ENCODE measurements around the gene NOS2. TPM values are rescaled to one million over a fixed set of nuclear protein-coding genes. Genes with fewer than 3 reads are reported as not detected.
"Not testable (repeated sequence)": the region's sequence is repeated elsewhere in the genome, so short reads cannot be mapped to it uniquely, and the experiment has no call there.

NOS2 gene
- total RNA-seq, 1 donor from 2014 or later = 0.09 TPM

DNA sequence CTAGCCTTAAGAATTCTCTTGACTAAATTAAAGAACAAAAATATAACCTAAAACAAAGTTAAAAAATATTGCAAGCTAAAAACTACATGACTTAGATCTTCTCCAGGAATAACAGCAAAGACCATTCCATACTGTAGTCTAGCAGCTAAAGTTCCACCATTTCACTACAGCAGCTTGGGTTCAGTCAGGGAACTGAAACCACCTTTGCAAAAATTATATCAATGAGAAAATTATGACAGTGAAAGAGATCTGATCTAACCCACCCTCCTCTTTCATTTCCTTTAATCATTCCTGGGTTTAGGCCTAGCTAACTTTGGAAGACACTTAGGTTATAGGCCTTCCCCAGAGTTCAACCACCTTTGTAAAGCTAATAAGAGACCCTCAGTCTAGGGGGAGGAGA is 36.3 kb upstream of the NOS2 start:
- Mint-ChIP-seq H3K36me3 (ENCODE audit: low read depth, unreplicated experiment) (no peaks in the 10 kb centered on the region), H3K27me3 (ENCODE audit: low read depth, unreplicated experiment) (peaks cover 8% of the 10 kb centered on the region)

GRCh38 chr17:27834571-27834970 is 34.2 kb upstream of the NOS2 start:
- Histone ChIP-seq H3K9ac (ENCODE audit: low read length) (no peak overlapping the region), H2AFZ (ENCODE audit: low read depth, low read length) (no peak overlapping the region), H3K9me3 (ENCODE audit: insufficient read depth, low read depth, low read length) (no peaks in the 10 kb centered on the region), H3K27ac (ENCODE audit: low read depth, low read length) (no peak overlapping the region), H4K20me1 (ENCODE audit: insufficient read depth, low read length) (no peaks in the 10 kb centered on the region), H3K27me3 (ENCODE audit: insufficient read depth, low read length) (peaks cover 6% of the 10 kb centered on the region), H3K79me2 (ENCODE audit: insufficient read depth, low read length) (no peaks in the 10 kb centered on the region), H3K4me3 (ENCODE audit: insufficient read depth, low read depth, low read length) (no peak overlapping the region), H3K4me1 (ENCODE audit: insufficient read depth, low read length) (no peaks in the 10 kb centered on the region), H3K36me3 (ENCODE audit: insufficient read depth, low read length) (no peaks in the 10 kb centered on the region), H3K4me2 (ENCODE audit: low read length) (no peak overlapping the region)
- Mint-ChIP-seq H3K4me3 (ENCODE audit: unreplicated experiment) (no peak overlapping the region), H3K4me1 (ENCODE audit: low read depth, unreplicated experiment) (no peaks in the 10 kb centered on the region), H3K27ac (ENCODE audit: unreplicated experiment) (no peak overlapping the region), H3K9me3 (ENCODE audit: unreplicated experiment) (peaks cover 4% of the 10 kb centered on the region), H3K27me3 (ENCODE audit: low read depth, unreplicated experiment) (peaks cover 8% of the 10 kb centered on the region), H3K36me3 (ENCODE audit: low read depth, unreplicated experiment) (no peaks in the 10 kb centered on the region)
- DNase-seq (ENCODE audit: low read depth) (no peak), FAIRE-seq (no peak)
- TF ChIP-seq, protein P1, sequence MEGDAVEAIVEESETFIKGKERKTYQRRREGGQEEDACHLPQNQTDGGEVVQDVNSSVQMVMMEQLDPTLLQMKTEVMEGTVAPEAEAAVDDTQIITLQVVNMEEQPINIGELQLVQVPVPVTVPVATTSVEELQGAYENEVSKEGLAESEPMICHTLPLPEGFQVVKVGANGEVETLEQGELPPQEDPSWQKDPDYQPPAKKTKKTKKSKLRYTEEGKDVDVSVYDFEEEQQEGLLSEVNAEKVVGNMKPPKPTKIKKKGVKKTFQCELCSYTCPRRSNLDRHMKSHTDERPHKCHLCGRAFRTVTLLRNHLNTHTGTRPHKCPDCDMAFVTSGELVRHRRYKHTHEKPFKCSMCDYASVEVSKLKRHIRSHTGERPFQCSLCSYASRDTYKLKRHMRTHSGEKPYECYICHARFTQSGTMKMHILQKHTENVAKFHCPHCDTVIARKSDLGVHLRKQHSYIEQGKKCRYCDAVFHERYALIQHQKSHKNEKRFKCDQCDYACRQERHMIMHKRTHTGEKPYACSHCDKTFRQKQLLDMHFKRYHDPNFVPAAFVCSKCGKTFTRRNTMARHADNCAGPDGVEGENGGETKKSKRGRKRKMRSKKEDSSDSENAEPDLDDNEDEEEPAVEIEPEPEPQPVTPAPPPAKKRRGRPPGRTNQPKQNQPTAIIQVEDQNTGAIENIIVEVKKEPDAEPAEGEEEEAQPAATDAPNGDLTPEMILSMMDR (IDR thresholded peaks at IDR 0.05; ENCODE audit: insufficient read depth, low read depth, low read length) = no peak
- no peak for TF ChIP-seq EZH2 (IDR thresholded peaks at IDR 0.05; ENCODE audit: insufficient read depth, low read length)

More for the DNA sequence above, 36.3 kb upstream of the NOS2 start:
- Histone ChIP-seq H3K9me3 (ENCODE audit: insufficient read depth, low read depth, low read length) (no peaks in the 10 kb centered on the region), H3K27me3 (ENCODE audit: insufficient read depth, low read length) (peaks cover 6% of the 10 kb centered on the region), H3K4me2 (ENCODE audit: low read length) (no peak overlapping the region), H3K79me2 (ENCODE audit: insufficient read depth, low read length) (no peaks in the 10 kb centered on the region), H3K27ac (ENCODE audit: low read depth, low read length) (no peak overlapping the region), H2AFZ (ENCODE audit: low read depth, low read length) (no peak overlapping the region), H3K4me1 (ENCODE audit: insufficient read depth, low read length) (no peaks in the 10 kb centered on the region), H3K4me3 (ENCODE audit: insufficient read depth, low read depth, low read length) (no peak overlapping the region), H3K36me3 (ENCODE audit: insufficient read depth, low read length) (no peaks in the 10 kb centered on the region), H4K20me1 (ENCODE audit: insufficient read depth, low read length) (no peaks in the 10 kb centered on the region), H3K9ac (ENCODE audit: low read length) (no peak overlapping the region)
- FAIRE-seq = no peak
- no peak for DNase-seq (ENCODE audit: low read depth)
- Mint-ChIP-seq H3K9me3 (ENCODE audit: unreplicated experiment) (peaks cover 4% of the 10 kb centered on the region), H3K27ac (ENCODE audit: unreplicated experiment) (no peak overlapping the region), H3K4me3 (ENCODE audit: unreplicated experiment) (no peak overlapping the region), H3K4me1 (ENCODE audit: low read depth, unreplicated experiment) (no peaks in the 10 kb centered on the region)
- no peak for TF ChIP-seq EZH2 (IDR thresholded peaks at IDR 0.05; ENCODE audit: insufficient read depth, low read length)
- TF ChIP-seq, protein P1 (IDR thresholded peaks at IDR 0.05; ENCODE audit: insufficient read depth, low read depth, low read length) = no peak

DNA sequence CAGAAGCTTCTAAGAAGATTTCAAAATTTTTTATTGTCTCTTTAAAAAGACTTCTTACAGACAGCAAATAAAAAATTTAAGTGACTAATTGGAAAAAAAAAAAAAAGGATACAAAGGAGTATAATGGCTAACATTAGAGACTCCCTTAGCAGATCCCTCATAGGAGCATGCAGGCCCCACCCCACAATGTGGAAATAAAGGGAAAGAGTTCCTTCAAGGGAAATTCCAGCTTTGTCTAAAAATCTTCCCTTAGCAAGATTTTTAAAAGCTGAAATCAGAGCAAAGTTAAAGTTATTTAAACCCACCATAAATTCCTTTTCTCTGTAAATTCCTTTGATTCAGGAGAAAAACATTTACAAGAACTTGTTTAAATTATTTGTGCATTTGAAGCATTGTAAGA is 32.5 kb upstream of the NOS2 start:
- no peak for FAIRE-seq
- H3K4me1 ChIP-seq (ENCODE audit: insufficient read depth, low read length) = no peaks in the 10 kb centered on the region
- DNase-seq (ENCODE audit: low read depth) = no peak

DNA sequence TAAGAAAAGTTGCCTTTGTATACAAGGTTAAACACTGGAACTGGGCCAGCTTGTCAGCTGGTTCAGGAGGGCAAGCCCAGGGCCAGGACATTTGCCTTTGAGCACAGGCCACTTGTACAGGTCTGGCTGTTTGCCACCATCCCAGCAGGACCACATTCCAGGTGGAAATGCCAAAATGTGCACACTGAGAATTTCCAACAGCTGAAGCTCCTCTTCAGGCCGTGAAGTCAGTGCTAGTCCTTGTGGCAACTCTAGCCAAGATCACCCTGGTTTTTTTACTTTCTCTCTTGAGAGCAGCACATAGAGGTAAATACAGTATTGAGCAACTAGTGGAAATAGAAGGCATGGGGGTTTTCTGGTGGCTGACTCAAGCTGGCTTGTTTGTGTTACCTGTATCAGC is 29.6 kb upstream of the NOS2 start:
- DNase-seq (ENCODE audit: low read depth); H3K4me2 ChIP-seq (ENCODE audit: low read length); H3K27me3 Mint-ChIP-seq (ENCODE audit: low read depth, unreplicated experiment); H3K27me3 ChIP-seq (ENCODE audit: insufficient read depth, low read length); H3K79me2 ChIP-seq (ENCODE audit: insufficient read depth, low read length); H3K9me3 Mint-ChIP-seq (ENCODE audit: unreplicated experiment); H3K4me1 Mint-ChIP-seq (ENCODE audit: low read depth, unreplicated experiment); H3K4me3 Mint-ChIP-seq (ENCODE audit: unreplicated experiment); H2AFZ ChIP-seq (ENCODE audit: low read depth, low read length); H3K36me3 Mint-ChIP-seq (ENCODE audit: low read depth, unreplicated experiment); H3K9me3 ChIP-seq (ENCODE audit: insufficient read depth, low read depth, low read length); H3K4me3 ChIP-seq (ENCODE audit: insufficient read depth, low read depth, low read length); H3K27ac ChIP-seq (ENCODE audit: low read depth, low read length); H3K9ac ChIP-seq (ENCODE audit: low read length); H3K36me3 ChIP-seq (ENCODE audit: insufficient read depth, low read length); FAIRE-seq; H4K20me1 ChIP-seq (ENCODE audit: insufficient read depth, low read length); H3K27ac Mint-ChIP-seq (ENCODE audit: unreplicated experiment); H3K4me1 ChIP-seq (ENCODE audit: insufficient read depth, low read length): not testable (repeated sequence)

More for the DNA sequence above, 32.5 kb upstream of the NOS2 start:
- H2AFZ ChIP-seq (ENCODE audit: low read depth, low read length) = no peak overlapping the region
- Mint-ChIP-seq H3K27ac (ENCODE audit: unreplicated experiment) (no peak overlapping the region), H3K27me3 (ENCODE audit: low read depth, unreplicated experiment) (peaks cover 8% of the 10 kb centered on the region), H3K4me1 (ENCODE audit: low read depth, unreplicated experiment) (no peaks in the 10 kb centered on the region), H3K9me3 (ENCODE audit: unreplicated experiment) (peaks cover 4% of the 10 kb centered on the region), H3K4me3 (ENCODE audit: unreplicated experiment) (no peak overlapping the region), H3K36me3 (ENCODE audit: low read depth, unreplicated experiment) (no peaks in the 10 kb centered on the region)
- no peaks in the 10 kb centered on the region for H3K36me3 ChIP-seq (ENCODE audit: insufficient read depth, low read length)
- H3K4me3 ChIP-seq (ENCODE audit: insufficient read depth, low read depth, low read length) = no peak overlapping the region
- H3K27ac ChIP-seq (ENCODE audit: low read depth, low read length) = no peak overlapping the region
- no peak overlapping the region for H3K4me2 ChIP-seq (ENCODE audit: low read length)
- peaks cover 5% of the 10 kb centered on the region for H3K27me3 ChIP-seq (ENCODE audit: insufficient read depth, low read length)
- H3K9ac ChIP-seq (ENCODE audit: low read length) = no peak overlapping the region
- TF ChIP-seq, protein P1 (IDR thresholded peaks at IDR 0.05; ENCODE audit: insufficient read depth, low read depth, low read length) = no peak
- no peak for TF ChIP-seq EZH2 (IDR thresholded peaks at IDR 0.05; ENCODE audit: insufficient read depth, low read length)
- no peaks in the 10 kb centered on the region for H3K9me3 ChIP-seq (ENCODE audit: insufficient read depth, low read depth, low read length)
- H3K79me2 ChIP-seq (ENCODE audit: insufficient read depth, low read length) = no peaks in the 10 kb centered on the region
- no peaks in the 10 kb centered on the region for H4K20me1 ChIP-seq (ENCODE audit: insufficient read depth, low read length)
